B cell (primary cell): Measurements from ENCODE around the gene TAF12. TPM values are rescaled to one million over a fixed set of nuclear protein-coding genes. Genes with fewer than 3 reads are reported as not detected.
A peak's percentile ranks its signal among the peaks of the same experiment; 100 is the strongest.

Source experiments
- ATAC-seq: fragments of 200-7000 bp; cut with Tn5 transposase; one replicate; pipeline ENCODE4 v1.10.0; 2021; ENCODE audit warnings: low read depth, mild to moderate bottlenecking, moderate number of reproducible peaks, moderate library complexity
- CTCF ChIA-PET: fragments of 350-600 bp; sonication (Branson Sonifier 250); formaldehyde crosslinking; loops from one replicate; lab custom pipeline; 2021; ENCODE audit warnings: antibody characterized with exemption, inconsistent platforms; lab: Charles Lee
- POLR2A ChIA-PET: fragments of 350-600 bp; sonication (Branson Sonifier 250); formaldehyde crosslinking; loops from one replicate; lab custom pipeline; 2021; ENCODE audit warnings: antibody characterized with exemption; lab: Charles Lee
- DNase-seq: peaks from one replicate; pipeline ENCODE4 v3.0.0; 2013
- H2AFZ ChIP-seq: 2 replicates; pipeline ENCODE4 v1.6.1; 2012; ENCODE audit warnings: mild to moderate bottlenecking, low read depth, low read length; ENCODE audit not compliant: insufficient read depth, poor library complexity, severe bottlenecking
- H3K27ac ChIP-seq, 2 donors: 1 replicate in 1 of 2; 2 replicates in 1 of 2; pipeline ENCODE4 v1.5.1; 2012 to 2013; ENCODE audit warnings: low read length in 2 of 2, mild to moderate bottlenecking in 2 of 2, moderate library complexity in 1 of 2
- H3K27me3 ChIP-seq, 4 experiments: fragments of 200-600 bp in 1 of 4; sonication (generic) in 1 of 4; replicated peaks in 1 of 4; 1 replicate in 2 of 4; 2 replicates in 2 of 4; pipeline versions ENCODE4 v1.6.1 to v1.7.0; 2013 to 2016; ENCODE audit warnings: low read length in 3 of 4, mild to moderate bottlenecking in 2 of 4, mixed read lengths in 1 of 4, moderate library complexity in 1 of 4; ENCODE audit not compliant: insufficient read depth in 4 of 4, control insufficient read depth in 3 of 4; ENCODE audit errors: control extremely low read depth in 1 of 4
- H3K36me3 ChIP-seq, 2 experiments: replicated peaks in 1 of 2; 1 replicate in 1 of 2; 2 replicates in 1 of 2; pipeline versions ENCODE4 v1.6.1 to v1.7.1; 2013; ENCODE audit warnings: low read length in 1 of 2; ENCODE audit not compliant: insufficient read depth in 2 of 2, control insufficient read depth in 1 of 2; ENCODE audit errors: control extremely low read depth in 1 of 2, extremely low read depth in 1 of 2
- H3K4me1 ChIP-seq, 2 donors: fragments of 200-600 bp in 1 of 2; sonication (generic) in 1 of 2; 1 replicate in 1 of 2; 2 replicates in 1 of 2; pipeline versions ENCODE4 v1.5.1 to v1.6.1; 2013 to 2017; ENCODE audit warnings: low read length in 2 of 2; ENCODE audit not compliant: control insufficient read depth in 2 of 2, insufficient read depth in 2 of 2
- H3K4me2 ChIP-seq: replicated peaks from 2 replicates; pipeline ENCODE3; 2012; ENCODE audit warnings: mild to moderate bottlenecking, low read depth, low read length; ENCODE audit not compliant: poor library complexity, severe bottlenecking
- H3K4me3 ChIP-seq, 5 experiments: fragments of 200-600 bp in 1 of 5; sonication (generic) in 1 of 5; 1 replicate in 3 of 5; 2 replicates in 2 of 5; pipeline versions ENCODE4 v1.5.1 to v1.7.0; 2011 to 2016; ENCODE audit warnings: low read length in 4 of 5, mild to moderate bottlenecking in 4 of 5, low read depth in 2 of 5, control low read depth in 1 of 5, moderate library complexity in 1 of 5; ENCODE audit not compliant: insufficient read depth in 1 of 5; ENCODE audit errors: control extremely low read depth in 1 of 5, extremely low read depth in 1 of 5
- H3K79me2 ChIP-seq: fragments of 200-600 bp; sonication (generic); one replicate; pipeline ENCODE4 v1.6.0; 2016; ENCODE audit warnings: low read length; ENCODE audit not compliant: control insufficient read depth, insufficient read depth
- H3K9ac ChIP-seq: fragments of 200-600 bp; sonication (generic); 2 replicates; pipeline ENCODE4 v1.6.1; 2017; ENCODE audit warnings: mild to moderate bottlenecking, low read length, moderate library complexity
- H3K9me3 ChIP-seq, 3 donors: one replicate each; pipeline versions ENCODE4 v1.6.1 to v1.7.1; 2013; ENCODE audit warnings: low read length in 2 of 3; ENCODE audit not compliant: control insufficient read depth in 2 of 3, insufficient read depth in 1 of 3; ENCODE audit errors: control extremely low read depth in 1 of 3
- H4K20me1 ChIP-seq: 2 replicates; pipeline ENCODE4 v1.6.0; 2012; ENCODE audit warnings: mild to moderate bottlenecking, low read length; ENCODE audit not compliant: insufficient read depth, control insufficient read depth, poor library complexity, severe bottlenecking
- H3K27ac Mint-ChIP-seq: one replicate; pipeline ENCODE4 v1.8.0; 2021; ENCODE audit warnings: mixed read lengths
- H3K27me3 Mint-ChIP-seq: one replicate; pipeline ENCODE4 v1.8.0; 2021; ENCODE audit warnings: mixed read lengths
- H3K4me1 Mint-ChIP-seq: one replicate; pipeline ENCODE4 v1.8.0; 2021; ENCODE audit warnings: mixed read lengths
- H3K4me3 Mint-ChIP-seq: one replicate; pipeline ENCODE4 v1.8.0; 2021; ENCODE audit warnings: mixed read lengths
- H3K9me3 Mint-ChIP-seq: one replicate; pipeline ENCODE4 v1.8.0; 2022; ENCODE audit warnings: mixed read lengths; ENCODE audit not compliant: insufficient read depth
- CTCF ChIP-seq: fragments of 200-600 bp; IDR thresholded peaks from one replicate; pipeline ENCODE4 v1.8.0; 2022; ENCODE audit warnings: antibody characterized with exemption, mild to moderate bottlenecking
- EZH2 ChIP-seq: IDR thresholded peaks from 2 replicates; pipeline ENCODE4 v1.6.1; 2012; ENCODE audit warnings: borderline replicate concordance, low read depth, mild to moderate bottlenecking, moderate library complexity, low read length; ENCODE audit not compliant: insufficient read depth, poor library complexity, severe bottlenecking
- WGBS: methylation state at CpG from one replicate; pipeline ENCODE4 v1.1.5; 2013; ENCODE audit warnings: missing lambda C conversion rate; ENCODE audit not compliant: insufficient coverage; 5-methylcytosine and 5-hydroxymethylcytosine counted together
- intact Hi-C: fragments of 100-400 bp; cut with micrococcal nuclease; formaldehyde crosslinking; loops from one replicate; pipeline ENCODE4 v1.10.0; 2022
- polyA plus RNA-seq: library from polyadenylated mRNA; depleted of rRNA; stranded (reverse); fragments of >200 nt; gene quantifications from 2 replicates; pipeline ENCODE4 v1.2.3, GENCODE V29; 2012
- total RNA-seq, 2 donors: library from RNA; stranded (reverse); fragments of 120-200 nt in 1 of 2; gene quantifications; 1 replicate in 1 of 2; 2 replicates in 1 of 2; pipeline versions ENCODE4 v1.2.3 to v1.2.4, GENCODE V29; 2013 to 2022

Gene TAF12
- total and polyA plus RNA-seq, 2 donors (not counting 1 experiment from before 2014, with no cell fraction given), result 15.8 to 19.1 TPM

GRCh38 chr1:28671254-28671780 lies 28.4 kb upstream of the TAF12 start:
- 99% methylated on average over 13 of the region's 20 CpGs for WGBS
- Mint-ChIP-seq H3K27ac (no peak overlapping the region), H3K9me3 (no peaks in the 10 kb centered on the region), H3K4me3 (no peak overlapping the region), H3K4me1 (peaks cover 20% of the 10 kb centered on the region), H3K27me3 (no peaks in the 10 kb centered on the region)
- no peak for ATAC-seq
- no peak for TF ChIP-seq CTCF
- no peak for TF ChIP-seq EZH2
- H3K27ac ChIP-seq, result peak overlapping the region in 1 of 2 donors; percentile 34
- H3K27me3 ChIP-seq, result no peaks in the 10 kb centered on the region
- intact Hi-C loops, result no loop called here
- CTCF ChIA-PET, result interaction anchor here (1.7 kb wide), 1 partner anchor 65 kb away, joined by 4 read pairs; the partner anchor contains the start of gene YTHDF2
- H3K36me3 ChIP-seq, result no peaks in the 10 kb centered on the region
- H3K4me3 ChIP-seq, result no peak overlapping the region
- POLR2A ChIA-PET, result interaction anchor here (0.6 to 1.4 kb wide), 5 partner anchors 22 to 65 kb away, joined by 3 to 6 read pairs (median 3); partner anchors contain the start of genes TAF12 and YTHDF2
- peaks cover 4% of the 10 kb centered on the region for H4K20me1 ChIP-seq
- no peak overlapping the region for H3K9ac ChIP-seq
- H3K4me1 ChIP-seq, result peaks cover 5 to 24% of the 10 kb centered on the region in 2 donors
- no peaks in the 10 kb centered on the region for H3K9me3 ChIP-seq
- H3K4me2 ChIP-seq, result no peak overlapping the region
- no peak for DNase-seq
- H3K79me2 ChIP-seq, result peaks cover 57% of the 10 kb centered on the region
- H2AFZ ChIP-seq, result no peak overlapping the region
